Hematopoietic multipotent progenitor cell treated with erythropoietin and hydrocortisone succinate and interleukin-3 and kit ligand, for 8 days (in vitro differentiated cells): ENCODE data around the gene DEFB132.

Source experiments
- DNase-seq: peaks from one replicate; pipeline ENCODE4 v3.0.0-alpha.2; 2015

Gene DEFB132

GRCh38 chr20:266596-267562 is 9.4 kb downstream of the DEFB132 start:
- DNase-seq, result peak; percentile 84

- DNase-seq, result no peak
Measured at GRCh38 chr20:270517-270916, 13.0 kb downstream of the DEFB132 start.

- DNase-seq, result no peak
Measured at GRCh38 chr20:271069-271468, 13.5 kb downstream of the DEFB132 start.

GRCh38 chr20:271528-271927 is 14.0 kb downstream of the DEFB132 start:
- DNase-seq, result no peak

GRCh38 chr20:272718-273117 is 15.2 kb downstream of the DEFB132 start:
- DNase-seq, result no peak

GRCh38 chr20:273884-274283 is 16.4 kb downstream of the DEFB132 start:
- no peak for DNase-seq

GRCh38 chr20:275791-276190 is 18.3 kb downstream of the DEFB132 start:
- DNase-seq, result no peak

GRCh38 chr20:276620-277495 is 19.3 kb downstream of the DEFB132 start:
- no peak for DNase-seq

- DNase-seq, result no peak
Measured at GRCh38 chr20:277496-277781, 19.9 kb downstream of the DEFB132 start.

- DNase-seq, result no peak
Measured at GRCh38 chr20:278181-278580, 20.7 kb downstream of the DEFB132 start.

GRCh38 chr20:278607-279571 is 21.4 kb downstream of the DEFB132 start:
- no peak for DNase-seq

- DNase-seq, result no peak
Measured at GRCh38 chr20:284172-284571, 26.6 kb downstream of the DEFB132 start.

GRCh38 chr20:286508-286907 is 29.0 kb downstream of the DEFB132 start:
- DNase-seq, result no peak

GRCh38 chr20:288956-289692 is 31.6 kb downstream of the DEFB132 start:
- no peak for DNase-seq

GRCh38 chr20:289693-290083 is 32.2 kb downstream of the DEFB132 start:
- DNase-seq, result peak; percentile 52

GRCh38 chr20:290084-290831 is 32.7 kb downstream of the DEFB132 start, which contains the start of gene C20orf96:
C20orf96 (minus strand) TSS chr20:290750; CDS start chr20:290610, 140 bp downstream.
- DNase-seq, result peak; percentile 97

- no peak for DNase-seq
Measured at GRCh38 chr20:294602-295001, 37.1 kb downstream of the DEFB132 start.

- DNase-seq, result no peak
Measured at GRCh38 chr20:295804-296203, 38.3 kb downstream of the DEFB132 start.

- peak; percentile 90 for DNase-seq
Measured at GRCh38 chr20:297098-297924, 39.8 kb downstream of the DEFB132 start, which contains the start of gene ZCCHC3. ZCCHC3 (plus strand) TSS chr20:297570; CDS start chr20:297587, 17 bp downstream.
